Activated CD4-positive, alpha-beta T cell treated with anti-CD3 and anti-CD28 coated beads, Interleukin-2, amount 10 ng/mL, durations not matched to agents 24 days and 14 days (primary cell): ENCODE data around the gene HERC4. TPM values are rescaled to one million over a fixed set of nuclear protein-coding genes. Genes with fewer than 3 reads are reported as not detected.
"Not testable (repeated sequence)": the region's sequence is repeated elsewhere in the genome, so short reads cannot be mapped to it uniquely, and the experiment has no call there.

ENCODE experiments used
- DNase-seq: peaks from one replicate; pipeline ENCODE4 v3.0.0; 2022
- H3K27ac Mint-ChIP-seq: one replicate; pipeline ENCODE4 v1.8.0; 2022; ENCODE audit warnings: mild to moderate bottlenecking, mixed read lengths
- H3K27me3 Mint-ChIP-seq: one replicate; pipeline ENCODE4 v1.8.0; 2022; ENCODE audit warnings: mixed read lengths
- H3K36me3 Mint-ChIP-seq: one replicate; pipeline ENCODE4 v1.8.0; 2022; ENCODE audit warnings: low read depth, mild to moderate bottlenecking, mixed read lengths
- H3K4me1 Mint-ChIP-seq: one replicate; pipeline ENCODE4 v1.8.0; 2021; ENCODE audit warnings: mixed read lengths
- H3K4me3 Mint-ChIP-seq: one replicate; pipeline ENCODE4 v1.8.0; 2022; ENCODE audit warnings: mild to moderate bottlenecking, moderate library complexity, mixed read lengths
- H3K9me3 Mint-ChIP-seq: one replicate; pipeline ENCODE4 v1.8.0; 2021; ENCODE audit warnings: mixed read lengths
- intact Hi-C: fragments of 100-400 bp; cut with micrococcal nuclease; formaldehyde crosslinking; loops from one replicate; pipeline ENCODE4 v1.15.1; 2023
- total RNA-seq: library from RNA; stranded (reverse); gene quantifications from 2 replicates; pipeline ENCODE4 v1.2.3, GENCODE V29; 2022

The HERC4 gene
- total RNA-seq, 1 donor from 2014 or later, result 49.1 TPM

GRCh38 chr10:67893637-67894036 lies 181.4 kb downstream of the HERC4 start:
- Mint-ChIP-seq H3K9me3 (no peaks in the 10 kb centered on the region), H3K36me3 (peaks cover 51% of the 10 kb centered on the region), H3K4me1 (peaks cover 13% of the 10 kb centered on the region), H3K27me3 (no peaks in the 10 kb centered on the region), H3K27ac (no peak overlapping the region), H3K4me3 (no peak overlapping the region)
- no peak for DNase-seq
- intact Hi-C loops, result no loop called here

GRCh38 chr10:67884842-67885670 lies 190.0 kb downstream of the HERC4 start:
- Mint-ChIP-seq H3K9me3 (no peaks in the 10 kb centered on the region), H3K27me3 (peaks cover 2% of the 10 kb centered on the region), H3K4me1 (peaks cover 26% of the 10 kb centered on the region), H3K36me3 (peaks cover 26% of the 10 kb centered on the region), H3K4me3 (peak overlapping the region; percentile 97), H3K27ac (peak overlapping the region; percentile 90)
- DNase-seq, result peak; percentile 94
- intact Hi-C loops, result loop anchor here (1.0 to 2.0 kb wide), 5 partner anchors 36 to 446 kb away; no protein-coding TSS in a partner anchor

DNA sequence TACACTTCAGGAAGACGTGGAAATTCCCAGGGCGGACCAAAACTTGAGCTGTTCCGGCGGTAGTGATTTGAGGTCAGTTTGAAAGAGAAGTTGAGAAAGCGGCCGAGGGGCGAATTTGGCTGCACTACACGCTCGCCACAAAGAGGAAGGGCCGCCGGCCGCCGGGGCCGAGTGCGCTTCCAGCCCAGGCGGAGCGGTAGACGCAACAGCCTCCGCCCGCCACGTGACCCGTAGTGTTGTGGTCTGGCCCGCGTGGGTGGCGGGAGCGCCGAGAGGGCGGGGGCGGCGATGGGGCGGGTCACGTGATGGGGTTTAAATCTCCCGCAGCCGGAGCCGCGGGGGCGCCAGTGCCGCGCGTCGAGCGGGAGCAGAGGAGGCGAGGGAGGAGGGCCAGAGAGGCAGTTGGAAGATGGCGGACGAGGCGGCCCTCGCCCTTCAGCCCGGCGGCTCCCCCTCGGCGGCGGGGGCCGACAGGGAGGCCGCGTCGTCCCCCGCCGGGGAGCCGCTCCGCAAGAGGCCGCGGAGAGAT lies 190.7 kb downstream of the HERC4 start, which contains the start of gene SIRT1:
TSS of gene SIRT1 (plus strand) at position 344 of the 529 bp plus-strand sequence. CDS start at position 410, 66 bp downstream.
- DNase-seq, result peak; percentile 98
- peaks cover 23% of the 10 kb centered on the region for H3K4me1 Mint-ChIP-seq
- H3K4me3 Mint-ChIP-seq, result peak within 1 kb of the TSS; percentile 97
- H3K9me3 Mint-ChIP-seq, result no peaks in the 10 kb centered on the region
- peaks cover 3% of the 10 kb centered on the region for H3K27me3 Mint-ChIP-seq
- intact Hi-C loops, result loop anchor here (2.0 kb wide), 2 partner anchors 94 to 446 kb away; no protein-coding TSS in a partner anchor
- peak within 1 kb of the TSS; percentile 90 for H3K27ac Mint-ChIP-seq
- peaks cover 21% of the 10 kb centered on the region for H3K36me3 Mint-ChIP-seq

DNA sequence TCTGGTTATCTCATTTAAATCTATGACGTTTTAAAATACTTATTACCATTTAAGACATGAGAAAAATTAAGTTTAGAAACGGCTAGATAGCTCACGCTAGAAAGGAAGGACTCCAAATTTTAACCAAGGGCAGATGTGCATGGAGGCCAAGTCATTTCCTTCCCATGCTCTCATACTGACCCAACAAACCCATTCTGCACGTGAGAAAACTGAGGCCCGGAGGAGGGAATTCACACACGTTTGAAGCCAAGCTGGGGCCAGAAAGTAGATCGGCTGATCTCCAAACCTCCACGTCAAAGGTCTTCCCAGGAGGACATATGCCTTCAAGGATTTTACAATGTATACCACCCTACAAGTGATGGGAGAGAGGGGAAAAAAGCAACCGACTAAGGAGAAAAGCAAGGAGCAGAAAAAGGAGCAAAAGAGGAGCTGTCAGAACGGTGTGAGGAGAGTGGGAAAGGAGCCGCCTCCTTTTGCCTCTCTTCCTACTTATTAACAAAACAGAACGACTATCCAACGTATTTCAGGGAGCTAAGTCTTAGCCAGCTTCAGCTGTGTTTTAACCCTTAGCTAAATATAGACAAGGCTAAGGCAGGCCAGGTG lies 191.3 kb downstream of the HERC4 start:
- intact Hi-C loops, result loop anchor here (2.0 kb wide), 2 partner anchors 93 to 447 kb away; no protein-coding TSS in a partner anchor
- peak overlapping the region; percentile 97 for H3K4me3 Mint-ChIP-seq

DNA sequence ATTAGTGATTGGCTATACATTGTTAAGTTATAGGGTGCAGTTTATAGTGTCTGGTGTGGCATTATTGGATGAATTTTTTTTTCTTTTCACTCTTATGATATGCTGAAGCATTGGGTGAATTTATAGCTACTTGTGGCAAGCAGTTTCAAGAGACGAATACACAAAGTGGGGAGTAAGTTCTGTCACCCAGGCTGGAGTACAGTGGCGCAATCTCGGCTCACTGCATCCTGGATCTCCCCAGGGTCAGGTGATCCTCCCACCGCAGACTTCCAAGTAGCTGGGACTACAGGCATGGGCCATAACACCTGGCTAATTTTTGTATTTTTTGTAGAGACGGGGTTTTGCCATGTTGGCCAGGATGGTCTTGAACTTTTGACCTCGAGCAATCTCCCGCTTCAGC lies 196.9 kb downstream of the HERC4 start:
- Mint-ChIP-seq H3K36me3 (no peaks in the 10 kb centered on the region), H3K4me3 (no peak overlapping the region), H3K27me3 (peaks cover 1% of the 10 kb centered on the region), H3K27ac (no peak overlapping the region), H3K4me1 (no peaks in the 10 kb centered on the region), H3K9me3 (no peaks in the 10 kb centered on the region)
- no peak for DNase-seq
- intact Hi-C loops, result no loop called here

More for the DNA sequence above, 191.3 kb downstream of the HERC4 start:
- Mint-ChIP-seq H3K27ac (peak overlapping the region; percentile 89), H3K4me1 (peaks cover 21% of the 10 kb centered on the region), H3K9me3 (no peaks in the 10 kb centered on the region), H3K27me3 (peaks cover 3% of the 10 kb centered on the region), H3K36me3 (peaks cover 16% of the 10 kb centered on the region)
- DNase-seq, result peak; percentile 64

DNA sequence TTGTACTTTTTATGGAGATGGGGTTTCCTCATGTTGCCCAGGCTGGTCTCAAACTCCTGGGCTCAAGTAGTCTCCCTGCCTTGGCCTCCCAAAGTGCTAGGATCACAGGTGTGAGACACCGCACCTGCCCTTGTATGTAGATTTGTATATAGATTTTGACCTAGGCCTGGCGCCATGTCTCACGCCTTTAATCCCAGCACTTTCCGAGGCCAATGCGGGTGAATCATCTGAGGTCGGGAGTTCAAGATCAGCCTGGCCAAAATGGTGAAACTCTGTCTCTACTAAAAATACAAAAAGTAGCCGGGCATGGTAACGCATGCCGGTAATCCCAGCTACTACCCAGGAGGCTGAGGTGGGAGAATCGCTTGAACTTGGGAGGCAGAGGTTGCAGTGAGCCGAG lies 197.7 kb downstream of the HERC4 start:
- intact Hi-C loops, H3K27ac Mint-ChIP-seq, H3K4me1 Mint-ChIP-seq, H3K9me3 Mint-ChIP-seq, H3K4me3 Mint-ChIP-seq, H3K36me3 Mint-ChIP-seq, H3K27me3 Mint-ChIP-seq, DNase-seq: not testable (repeated sequence)

DNA sequence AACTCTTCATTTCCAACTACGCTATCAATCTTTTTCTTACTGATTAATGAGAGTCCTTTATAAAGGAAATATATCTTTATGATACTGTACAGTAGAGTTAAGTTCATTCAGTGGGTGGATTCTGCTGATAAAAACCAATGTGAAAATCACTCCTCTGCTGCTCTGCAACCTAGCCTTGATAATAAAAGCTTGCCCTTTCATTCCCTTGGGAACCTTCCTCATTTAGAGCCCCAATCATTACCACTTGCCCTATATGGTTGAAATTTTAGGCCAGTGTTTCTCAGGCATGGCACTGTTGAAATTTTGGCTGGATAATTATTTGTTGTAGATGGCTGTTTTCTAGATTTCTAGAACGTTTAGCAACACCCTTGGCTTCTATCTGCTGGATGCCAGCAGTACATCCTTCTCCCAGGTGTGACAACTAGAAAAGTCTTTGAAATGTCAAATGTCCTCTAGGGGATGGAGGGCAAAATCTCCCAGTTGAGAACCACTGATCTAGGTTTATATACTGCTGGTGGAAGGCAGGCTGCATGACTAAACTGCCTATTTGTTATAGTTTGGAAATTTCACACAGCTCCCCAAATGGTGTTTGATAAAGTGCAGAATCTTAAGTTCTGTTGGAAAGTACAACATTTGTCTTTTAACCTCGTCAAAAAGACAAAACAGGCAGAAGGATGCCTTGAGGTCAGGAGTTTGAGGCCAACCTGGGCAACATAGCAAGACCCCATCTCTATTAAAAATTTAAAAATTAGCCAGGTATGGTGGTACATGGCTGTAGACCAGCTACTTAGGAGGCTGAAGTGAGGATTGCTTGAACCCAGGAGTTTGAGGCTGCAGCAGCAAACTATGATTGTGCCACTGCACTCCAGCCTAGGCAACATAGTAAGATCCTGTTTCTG lies 199.5 kb downstream of the HERC4 start:
- no peak overlapping the region for H3K27ac Mint-ChIP-seq
- no peaks in the 10 kb centered on the region for H3K9me3 Mint-ChIP-seq
- intact Hi-C loops, result no loop called here
- H3K4me3 Mint-ChIP-seq, result no peak overlapping the region
- H3K27me3 Mint-ChIP-seq, result peaks cover 1% of the 10 kb centered on the region
- no peaks in the 10 kb centered on the region for H3K36me3 Mint-ChIP-seq
- no peaks in the 10 kb centered on the region for H3K4me1 Mint-ChIP-seq
- no peak for DNase-seq

Other genes with a start within 250 kb of the HERC4 start
- gene DNAJC12, start 237.1 kb downstream of the HERC4 start, total RNA-seq, result 23.8 and 24.2 TPM in 2 replicates
- 27.1 and 27.8 TPM in 2 replicates for gene SIRT1, start 190.6 kb downstream of the HERC4 start, total RNA-seq
- gene MYPN, start 34.2 kb upstream of the HERC4 start, total RNA-seq, result not detected in 2 replicates
- not detected in 2 replicates for gene ATOH7, start 156.8 kb upstream of the HERC4 start, total RNA-seq